Endodermal cell (in vitro differentiated cells): ENCODE measurements around the gene CDH18. TPM values are rescaled to one million over a fixed set of nuclear protein-coding genes. Genes with fewer than 3 reads are reported as not detected.

Experiments used
- DNase-seq: peaks from one replicate; pipeline ENCODE4 v3.0.0-alpha.2; 2017
- H3K27ac ChIP-seq: 2 replicates; pipeline ENCODE4 v1.5.1; 2013; ENCODE audit warnings: mild to moderate bottlenecking, low read depth, low read length, moderate library complexity
- H3K27me3 ChIP-seq: 2 replicates; pipeline ENCODE4 v1.6.1; 2013; ENCODE audit warnings: mild to moderate bottlenecking, low read length, moderate library complexity; ENCODE audit not compliant: insufficient read depth, control insufficient read depth, poor library complexity, severe bottlenecking
- H3K36me3 ChIP-seq: 2 replicates; pipeline ENCODE4 v1.7.0; 2013; ENCODE audit warnings: mild to moderate bottlenecking, low read length, moderate library complexity; ENCODE audit not compliant: control insufficient read depth, insufficient read depth
- H3K4me1 ChIP-seq: one replicate; pipeline ENCODE4 v1.7.0; 2013; ENCODE audit warnings: low read length; ENCODE audit not compliant: control insufficient read depth, insufficient read depth
- H3K4me3 ChIP-seq: 2 replicates; pipeline ENCODE4 v1.5.1; 2013; ENCODE audit warnings: mild to moderate bottlenecking, low read length, moderate library complexity
- H3K9ac ChIP-seq: 2 replicates; pipeline ENCODE4 v1.6.1; 2013; ENCODE audit warnings: mild to moderate bottlenecking, low read length, moderate library complexity; ENCODE audit not compliant: poor library complexity, severe bottlenecking; ENCODE audit errors: extremely low read depth
- H3K9me3 ChIP-seq: 2 replicates; pipeline ENCODE4 v1.6.1; 2013; ENCODE audit warnings: mild to moderate bottlenecking, low read length, moderate library complexity; ENCODE audit not compliant: control insufficient read depth
- H3K27ac Mint-ChIP-seq: 2 replicates; pipeline ENCODE4 v1.8.0; 2020; ENCODE audit warnings: mixed read lengths
- H3K27me3 Mint-ChIP-seq: 2 replicates; pipeline ENCODE4 v1.8.0; 2021; ENCODE audit warnings: mild to moderate bottlenecking, mixed read lengths; ENCODE audit not compliant: insufficient read depth
- H3K36me3 Mint-ChIP-seq: 2 replicates; pipeline ENCODE4 v1.8.0; 2020; ENCODE audit warnings: low read depth, mixed read lengths
- H3K4me1 Mint-ChIP-seq: 2 replicates; pipeline ENCODE4 v1.8.0; 2020; ENCODE audit warnings: mixed read lengths
- H3K4me3 Mint-ChIP-seq: 2 replicates; pipeline ENCODE4 v1.8.0; 2020; ENCODE audit warnings: mild to moderate bottlenecking, moderate library complexity, mixed read lengths
- H3K9me3 Mint-ChIP-seq: 2 replicates; pipeline ENCODE4 v1.8.0; 2020; ENCODE audit warnings: mild to moderate bottlenecking, mixed read lengths
- WGBS, 2 experiments: methylation state at CpG; one replicate each; pipeline versions ENCODE4 v1.1.5 to v1.1.7; 2013; ENCODE audit warnings: missing lambda C conversion rate in 2 of 2, mixed read lengths in 1 of 2; ENCODE audit not compliant: insufficient coverage in 1 of 2, insufficient read length in 1 of 2; 5-methylcytosine and 5-hydroxymethylcytosine counted together
- total RNA-seq, 2 donors: library from RNA; stranded (reverse); fragmentation: NEBNext Ultra II Directional in 1 of 2; extraction: Animal tissue kit (Norgen Biotek cat#: 25700) in 1 of 2; gene quantifications; 2 replicates in 1 of 2; 3 replicates in 1 of 2; pipeline ENCODE4 v1.2.1, GENCODE V29; 2021
- TF ChIP-seq, protein P1 (sequence below): fragments of 200-600 bp; sonication (generic); conservative IDR thresholded peaks from 2 replicates; pipeline ENCODE4 v1.5.0; 2021; ENCODE audit warnings: antibody characterized with exemption, mild to moderate bottlenecking

The CDH18 gene
- total RNA-seq, 2 donors from 2014 or later = 0.22 TPM; not detected in 1

DNA sequence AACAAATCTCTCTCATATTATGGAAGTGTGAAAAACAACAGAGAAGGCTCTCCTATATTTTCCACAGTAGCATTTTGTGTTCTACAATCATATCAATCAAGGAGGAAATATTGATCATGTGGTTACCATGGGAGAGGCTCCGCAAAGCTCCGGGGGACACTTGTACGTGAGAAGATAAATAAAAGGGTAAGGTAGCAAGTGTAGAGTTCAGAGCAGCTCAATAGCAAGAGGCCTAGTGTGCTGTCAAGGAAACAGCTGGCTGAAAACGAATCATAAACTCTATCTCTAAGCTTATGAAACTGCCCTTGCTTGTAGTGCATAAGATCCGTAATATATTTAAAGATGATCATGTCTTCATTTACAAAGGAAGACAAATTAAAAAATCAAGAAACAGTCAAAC is 57.5 kb downstream of the CDH18 start:
- Mint-ChIP-seq H3K27ac (peak overlapping the region; percentile 6), H3K36me3 (no peaks in the 10 kb centered on the region), H3K4me3 (no peak overlapping the region), H3K4me1 (peaks cover 45% of the 10 kb centered on the region), H3K9me3 (no peaks in the 10 kb centered on the region), H3K27me3 (no peaks in the 10 kb centered on the region)
- peak overlapping the region; percentile 20 for H3K27ac ChIP-seq
- TF ChIP-seq, protein P1, sequence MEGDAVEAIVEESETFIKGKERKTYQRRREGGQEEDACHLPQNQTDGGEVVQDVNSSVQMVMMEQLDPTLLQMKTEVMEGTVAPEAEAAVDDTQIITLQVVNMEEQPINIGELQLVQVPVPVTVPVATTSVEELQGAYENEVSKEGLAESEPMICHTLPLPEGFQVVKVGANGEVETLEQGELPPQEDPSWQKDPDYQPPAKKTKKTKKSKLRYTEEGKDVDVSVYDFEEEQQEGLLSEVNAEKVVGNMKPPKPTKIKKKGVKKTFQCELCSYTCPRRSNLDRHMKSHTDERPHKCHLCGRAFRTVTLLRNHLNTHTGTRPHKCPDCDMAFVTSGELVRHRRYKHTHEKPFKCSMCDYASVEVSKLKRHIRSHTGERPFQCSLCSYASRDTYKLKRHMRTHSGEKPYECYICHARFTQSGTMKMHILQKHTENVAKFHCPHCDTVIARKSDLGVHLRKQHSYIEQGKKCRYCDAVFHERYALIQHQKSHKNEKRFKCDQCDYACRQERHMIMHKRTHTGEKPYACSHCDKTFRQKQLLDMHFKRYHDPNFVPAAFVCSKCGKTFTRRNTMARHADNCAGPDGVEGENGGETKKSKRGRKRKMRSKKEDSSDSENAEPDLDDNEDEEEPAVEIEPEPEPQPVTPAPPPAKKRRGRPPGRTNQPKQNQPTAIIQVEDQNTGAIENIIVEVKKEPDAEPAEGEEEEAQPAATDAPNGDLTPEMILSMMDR = no peak
- 83 to 87% methylated on average over 3 to 5 of the region's 5 CpGs for WGBS, 2 experiments
- no peaks in the 10 kb centered on the region for H3K9me3 ChIP-seq
- H3K36me3 ChIP-seq = no peaks in the 10 kb centered on the region
- H3K9ac ChIP-seq = no peak overlapping the region
- H3K4me3 ChIP-seq = no peak overlapping the region
- no peaks in the 10 kb centered on the region for H3K27me3 ChIP-seq
- H3K4me1 ChIP-seq = peaks cover 18% of the 10 kb centered on the region
- DNase-seq = no peak

DNA sequence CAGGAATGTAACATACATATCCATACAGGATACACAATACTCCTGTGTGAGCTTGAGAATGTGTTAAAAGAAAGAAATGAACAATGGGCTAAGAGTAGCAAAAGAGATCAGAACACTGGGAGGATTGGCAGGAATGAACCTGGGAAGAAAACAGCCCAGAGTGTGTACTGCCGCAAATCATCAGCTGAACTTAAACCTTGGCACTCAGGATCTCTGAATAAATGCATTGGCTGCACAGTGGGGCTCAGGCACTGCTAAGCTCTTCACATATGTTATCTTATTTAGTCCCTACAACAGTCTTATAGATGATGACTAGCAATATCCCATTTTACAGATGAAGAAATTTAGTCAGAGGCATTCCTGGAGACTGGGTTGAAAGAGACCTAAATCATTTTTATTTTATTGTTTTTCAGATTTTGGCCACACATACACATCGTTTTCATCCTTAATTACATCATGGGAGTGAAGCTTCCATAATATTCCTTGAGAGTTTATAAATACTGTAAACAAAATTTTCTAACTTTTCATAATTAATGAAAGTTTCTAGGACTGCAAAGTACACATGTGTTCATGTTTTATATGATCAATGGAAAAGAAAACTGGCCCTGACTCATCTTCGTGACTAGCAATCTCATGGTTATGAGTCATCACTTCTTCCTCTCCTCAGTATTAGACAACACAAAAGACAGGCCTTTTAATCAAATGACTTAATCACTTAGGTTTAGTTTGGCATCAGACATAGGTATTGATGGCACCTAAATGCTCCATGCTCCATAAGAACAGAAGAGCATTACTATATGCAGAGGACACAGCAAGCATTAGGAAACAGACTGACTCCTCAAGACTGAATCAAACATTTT is 59.2 kb downstream of the CDH18 start:
- TF ChIP-seq, protein P1 = no peak
- no peak for DNase-seq
- no peaks in the 10 kb centered on the region for H3K36me3 ChIP-seq
- WGBS, 2 experiments = 80 to 100% methylated on average over 1 to 3 of the region's 3 CpGs
- H3K9me3 ChIP-seq = no peaks in the 10 kb centered on the region
- Mint-ChIP-seq H3K9me3 (no peaks in the 10 kb centered on the region), H3K27ac (no peak overlapping the region), H3K4me1 (peaks cover 39% of the 10 kb centered on the region), H3K4me3 (no peak overlapping the region), H3K36me3 (no peaks in the 10 kb centered on the region), H3K27me3 (peaks cover 1% of the 10 kb centered on the region)
- H3K27ac ChIP-seq = peak overlapping the region; percentile 26
- peaks cover 18% of the 10 kb centered on the region for H3K4me1 ChIP-seq
- H3K27me3 ChIP-seq = no peaks in the 10 kb centered on the region
- no peak overlapping the region for H3K4me3 ChIP-seq
- no peak overlapping the region for H3K9ac ChIP-seq

DNA sequence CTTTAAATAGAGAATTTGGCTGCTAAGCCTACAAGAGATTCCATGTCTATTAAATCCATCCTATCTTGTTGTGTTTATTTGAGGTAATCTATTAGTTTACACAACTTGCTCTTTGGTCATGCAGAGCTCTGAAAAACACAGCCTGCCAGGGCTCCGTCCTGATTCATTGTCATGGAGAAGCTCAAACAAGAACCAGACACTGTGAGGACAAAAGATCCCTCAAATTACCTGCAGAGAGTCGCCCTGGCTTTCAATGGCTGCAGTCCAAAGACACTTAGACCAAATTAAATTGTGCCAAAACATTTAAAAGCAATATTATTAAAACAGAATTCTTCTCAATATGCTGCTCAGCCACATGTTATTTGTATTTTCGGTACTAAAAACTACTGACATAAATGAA is 60.1 kb downstream of the CDH18 start:
- no peaks in the 10 kb centered on the region for H3K36me3 Mint-ChIP-seq
- WGBS, 2 experiments = 17 to 18% methylated on average over 1 to 3 of the region's 3 CpGs
- H3K4me3 ChIP-seq = no peak overlapping the region
- H3K4me1 ChIP-seq = peaks cover 18% of the 10 kb centered on the region
- no peaks in the 10 kb centered on the region for H3K27me3 ChIP-seq
- peak overlapping the region; percentile 13 for H3K27ac ChIP-seq
- H3K9me3 ChIP-seq = no peaks in the 10 kb centered on the region
- no peaks in the 10 kb centered on the region for H3K9me3 Mint-ChIP-seq
- no peaks in the 10 kb centered on the region for H3K36me3 ChIP-seq
- TF ChIP-seq, protein P1 = no peak
- no peak overlapping the region for H3K9ac ChIP-seq
- DNase-seq = peak; percentile 81
- peaks cover 1% of the 10 kb centered on the region for H3K27me3 Mint-ChIP-seq
- peaks cover 39% of the 10 kb centered on the region for H3K4me1 Mint-ChIP-seq
- no peak overlapping the region for H3K27ac Mint-ChIP-seq
- no peak overlapping the region for H3K4me3 Mint-ChIP-seq
